WTC11 (cell line): ENCODE data around the gene INMT.

Experiments
- ATF3 ChIP-seq: sonication (generic); formaldehyde crosslinking; conservative IDR thresholded peaks from 2 replicates; pipeline ENCODE4 v1.8.1; 2022; ENCODE audit warnings: mild to moderate bottlenecking, missing genetic modification reagents
- JUN ChIP-seq: sonication (generic); formaldehyde crosslinking; IDR thresholded peaks from 2 replicates; pipeline ENCODE4 v1.8.0; 2023; ENCODE audit warnings: mild to moderate bottlenecking, missing genetic modification reagents
- MAX ChIP-seq: sonication (generic); formaldehyde crosslinking; IDR thresholded peaks from 2 replicates; pipeline ENCODE4 v1.8.0; 2022; ENCODE audit warnings: mild to moderate bottlenecking, missing genetic modification reagents
- MLX ChIP-seq: sonication (generic); formaldehyde crosslinking; IDR thresholded peaks from 2 replicates; pipeline ENCODE4 v1.8.1; 2023; ENCODE audit warnings: mild to moderate bottlenecking, missing genetic modification reagents, moderate library complexity
- SMAD3 ChIP-seq: sonication (generic); formaldehyde crosslinking; IDR thresholded peaks from 2 replicates; pipeline ENCODE4 v1.8.0; 2022; ENCODE audit warnings: missing genetic modification reagents, mild to moderate bottlenecking, borderline replicate concordance
- SP1 ChIP-seq: sonication (generic); formaldehyde crosslinking; conservative IDR thresholded peaks from 2 replicates; pipeline ENCODE4 v1.8.1; 2022; ENCODE audit warnings: missing genetic modification reagents
- TCF7 ChIP-seq: sonication (generic); formaldehyde crosslinking; IDR thresholded peaks from 2 replicates; pipeline ENCODE4 v1.8.0; 2022; ENCODE audit warnings: mild to moderate bottlenecking, low read depth, missing genetic modification reagents, moderate library complexity
- ZNF423 ChIP-seq: fragments of 250-450 bp; sonication (Bioruptor Pico); IDR thresholded peaks from 2 replicates; pipeline ENCODE4 v2.1.2; 2022; ENCODE audit warnings: mild to moderate bottlenecking, moderate library complexity
- TF ChIP-seq, protein P1 (sequence below): sonication (generic); formaldehyde crosslinking; IDR thresholded peaks from 2 replicates; pipeline ENCODE4 v1.8.1; 2023; ENCODE audit warnings: mild to moderate bottlenecking, moderate library complexity, missing genetic modification reagents
- TF ChIP-seq, protein P2 (sequence below): fragments of 200-600 bp; IDR thresholded peaks from 2 replicates; pipeline ENCODE4 v1.8.0; 2022; ENCODE audit warnings: antibody characterized with exemption

DNA sequence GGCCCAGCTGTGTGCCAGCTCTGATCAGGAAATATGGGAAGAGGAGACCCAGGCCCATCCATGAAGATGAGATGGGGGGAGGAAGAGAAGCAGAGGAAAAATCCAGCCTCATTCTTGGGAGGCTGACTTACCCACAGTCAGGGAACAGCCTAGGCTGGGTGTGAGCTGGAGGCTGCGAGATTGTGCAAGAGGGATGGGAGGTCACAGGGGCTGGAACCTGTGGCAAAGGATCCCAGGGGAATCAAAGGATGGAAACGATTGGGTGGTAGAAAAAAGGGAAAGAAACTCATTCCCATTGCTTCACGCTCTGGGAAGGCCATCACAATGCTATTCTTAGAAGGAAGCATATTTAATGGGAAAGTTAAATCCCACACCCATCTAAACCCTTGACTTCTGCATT is 43.0 kb upstream of the INMT start:
- TF ChIP-seq, protein P1, sequence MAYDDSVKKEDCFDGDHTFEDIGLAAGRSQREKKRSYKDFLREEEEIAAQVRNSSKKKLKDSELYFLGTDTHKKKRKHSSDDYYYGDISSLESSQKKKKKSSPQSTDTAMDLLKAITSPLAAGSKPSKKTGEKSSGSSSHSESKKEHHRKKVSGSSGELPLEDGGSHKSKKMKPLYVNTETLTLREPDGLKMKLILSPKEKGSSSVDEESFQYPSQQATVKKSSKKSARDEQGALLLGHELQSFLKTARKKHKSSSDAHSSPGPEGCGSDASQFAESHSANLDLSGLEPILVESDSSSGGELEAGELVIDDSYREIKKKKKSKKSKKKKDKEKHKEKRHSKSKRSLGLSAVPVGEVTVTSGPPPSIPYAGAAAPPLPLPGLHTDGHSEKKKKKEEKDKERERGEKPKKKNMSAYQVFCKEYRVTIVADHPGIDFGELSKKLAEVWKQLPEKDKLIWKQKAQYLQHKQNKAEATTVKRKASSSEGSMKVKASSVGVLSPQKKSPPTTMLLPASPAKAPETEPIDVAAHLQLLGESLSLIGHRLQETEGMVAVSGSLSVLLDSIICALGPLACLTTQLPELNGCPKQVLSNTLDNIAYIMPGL (CRISPR knock-in tag), result no peak
- TF ChIP-seq, protein P2, sequence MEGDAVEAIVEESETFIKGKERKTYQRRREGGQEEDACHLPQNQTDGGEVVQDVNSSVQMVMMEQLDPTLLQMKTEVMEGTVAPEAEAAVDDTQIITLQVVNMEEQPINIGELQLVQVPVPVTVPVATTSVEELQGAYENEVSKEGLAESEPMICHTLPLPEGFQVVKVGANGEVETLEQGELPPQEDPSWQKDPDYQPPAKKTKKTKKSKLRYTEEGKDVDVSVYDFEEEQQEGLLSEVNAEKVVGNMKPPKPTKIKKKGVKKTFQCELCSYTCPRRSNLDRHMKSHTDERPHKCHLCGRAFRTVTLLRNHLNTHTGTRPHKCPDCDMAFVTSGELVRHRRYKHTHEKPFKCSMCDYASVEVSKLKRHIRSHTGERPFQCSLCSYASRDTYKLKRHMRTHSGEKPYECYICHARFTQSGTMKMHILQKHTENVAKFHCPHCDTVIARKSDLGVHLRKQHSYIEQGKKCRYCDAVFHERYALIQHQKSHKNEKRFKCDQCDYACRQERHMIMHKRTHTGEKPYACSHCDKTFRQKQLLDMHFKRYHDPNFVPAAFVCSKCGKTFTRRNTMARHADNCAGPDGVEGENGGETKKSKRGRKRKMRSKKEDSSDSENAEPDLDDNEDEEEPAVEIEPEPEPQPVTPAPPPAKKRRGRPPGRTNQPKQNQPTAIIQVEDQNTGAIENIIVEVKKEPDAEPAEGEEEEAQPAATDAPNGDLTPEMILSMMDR, result no peak
- TF ChIP-seq MAX (no peak), JUN (no peak), ATF3 (CRISPR knock-in tag) (no peak), SP1 (CRISPR knock-in tag) (no peak), MLX (CRISPR knock-in tag) (no peak), ZNF423 (CRISPR knock-in tag) (no peak), TCF7 (CRISPR knock-in tag) (no peak), SMAD3 (no peak)
